GM21526 (cell line): Measurements from ENCODE around the gene MRPL1.

Experiments used
- ATAC-seq: cut with Tn5 transposase; IDR thresholded peaks from one replicate; pipeline ENCODE4 v1.9.1; 2021; ENCODE audit warnings: moderate library complexity; ENCODE audit not compliant: unreplicated experiment, low FRiP score

MRPL1 gene

DNA sequence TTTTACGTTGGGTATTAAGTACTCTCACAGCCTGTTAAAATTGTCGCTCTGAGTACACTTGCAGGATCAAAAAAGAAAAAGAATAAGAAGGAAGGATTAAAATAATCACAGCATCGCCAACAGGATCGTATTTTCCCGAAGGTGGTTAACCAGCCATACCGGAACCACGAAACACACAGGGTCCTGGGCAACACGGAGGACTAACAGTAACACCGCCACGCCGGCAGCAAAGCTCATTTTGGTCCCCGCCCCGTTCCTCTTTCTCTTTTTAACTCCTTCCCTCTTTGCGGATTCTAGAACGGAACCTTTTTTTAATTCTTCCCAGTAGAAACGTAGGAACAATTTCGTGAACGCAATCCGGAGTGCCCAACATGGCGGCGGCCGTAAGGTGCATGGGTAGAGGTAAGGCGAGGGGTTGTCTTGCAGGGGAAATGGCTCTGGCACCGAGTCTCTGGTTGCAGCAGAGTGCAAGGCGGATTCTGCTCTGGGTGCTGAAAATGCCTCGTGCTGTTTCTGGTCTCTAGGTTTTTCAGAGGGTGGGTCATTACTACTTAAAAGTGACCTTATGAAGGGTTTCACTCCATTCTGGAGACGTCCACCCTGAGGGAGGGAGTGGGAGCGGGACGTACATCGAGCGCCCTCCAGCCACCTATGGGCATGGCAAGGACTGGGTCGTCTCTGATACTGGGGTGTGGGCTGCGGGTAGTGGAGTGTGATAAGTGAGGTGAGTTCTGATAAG lies at the start of gene MRPL1:
MRPL1 (plus strand) TSS at position 353 of the 739 bp plus-strand sequence; CDS start at position 372, 19 bp downstream.
- ATAC-seq = peak; percentile 71

GRCh38 chr4:77815636-77816035 lies 47.0 kb upstream of the MRPL1 start:
- ATAC-seq = no peak

DNA sequence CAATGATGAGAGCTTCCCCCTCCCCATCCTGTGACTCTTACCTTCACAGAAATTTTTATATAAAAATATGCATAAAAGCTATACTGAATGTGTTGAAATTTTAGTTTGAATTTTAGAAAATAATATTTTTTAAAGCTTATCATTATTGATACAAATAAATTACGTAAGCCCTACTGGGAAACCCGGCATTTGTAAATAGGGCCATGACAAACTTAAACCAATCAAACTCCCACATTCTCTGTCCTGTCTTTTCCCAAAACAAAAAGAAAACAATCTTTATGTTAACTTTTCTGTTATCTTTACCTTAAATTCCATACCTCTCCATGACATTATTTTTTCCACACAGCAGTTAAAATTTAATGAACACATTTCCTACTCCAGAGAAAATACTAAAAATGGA lies 46.1 kb upstream of the MRPL1 start:
- ATAC-seq = no peak

DNA sequence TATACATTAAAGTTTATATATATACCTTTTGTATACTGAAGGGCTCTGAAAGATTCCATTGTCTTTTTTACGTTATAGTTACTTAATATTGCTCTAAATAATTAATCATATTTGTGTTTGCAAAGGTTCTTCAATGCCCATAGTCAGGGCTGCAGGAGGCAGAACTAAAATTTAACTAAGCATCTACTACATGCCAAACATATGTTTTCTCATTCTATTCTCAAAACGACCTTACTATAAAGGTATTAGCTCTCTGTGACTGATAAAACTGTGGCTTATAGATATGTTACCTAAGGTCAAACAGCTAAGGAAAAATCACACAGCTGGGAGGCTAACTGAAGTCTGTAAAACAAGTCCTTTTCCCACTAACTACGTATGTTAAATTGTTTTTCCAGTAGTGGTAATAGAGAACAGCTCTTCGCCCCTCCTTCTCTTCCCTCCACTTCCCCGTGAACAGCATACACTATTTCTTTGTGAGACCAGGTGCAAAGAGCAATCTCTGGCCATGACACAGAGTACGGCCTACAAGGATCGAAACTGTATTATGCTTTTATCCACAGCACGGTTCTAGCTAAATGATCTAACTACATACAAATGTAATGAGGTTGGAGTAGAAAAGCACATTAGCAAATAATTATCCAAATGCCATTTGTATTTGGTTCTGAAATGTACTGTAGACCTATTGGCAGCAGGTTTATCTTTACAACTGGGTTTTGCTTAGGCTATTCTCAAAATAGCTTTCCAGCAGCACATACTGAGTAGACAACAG lies 45.1 kb upstream of the MRPL1 start:
- ATAC-seq = no peak

DNA sequence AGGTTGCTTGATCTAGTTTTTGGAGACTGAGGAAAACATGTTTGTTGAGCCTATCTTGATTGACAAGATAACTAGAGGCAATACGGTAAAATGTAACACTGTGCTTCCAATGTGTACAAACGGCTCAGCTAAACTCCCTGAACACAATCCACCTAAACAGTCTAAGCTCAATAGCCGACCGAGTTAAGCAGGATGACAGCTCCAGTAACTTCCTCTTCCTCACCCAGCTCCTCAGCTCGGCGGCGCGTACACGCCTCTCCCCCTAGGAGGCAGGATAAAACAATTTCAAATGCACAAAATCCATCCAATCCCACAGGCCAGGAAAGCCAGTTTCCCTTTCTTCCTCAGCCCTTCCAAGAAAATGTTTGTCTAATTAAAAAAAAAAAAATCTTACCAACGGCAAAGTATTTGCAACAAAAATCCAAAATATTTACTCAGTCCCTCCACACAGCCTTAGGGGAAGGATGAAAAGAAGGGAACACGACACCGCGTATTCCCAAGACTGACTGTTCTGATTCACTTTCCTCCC lies 44.5 kb upstream of the MRPL1 start:
- peak; percentile 32 for ATAC-seq

DNA sequence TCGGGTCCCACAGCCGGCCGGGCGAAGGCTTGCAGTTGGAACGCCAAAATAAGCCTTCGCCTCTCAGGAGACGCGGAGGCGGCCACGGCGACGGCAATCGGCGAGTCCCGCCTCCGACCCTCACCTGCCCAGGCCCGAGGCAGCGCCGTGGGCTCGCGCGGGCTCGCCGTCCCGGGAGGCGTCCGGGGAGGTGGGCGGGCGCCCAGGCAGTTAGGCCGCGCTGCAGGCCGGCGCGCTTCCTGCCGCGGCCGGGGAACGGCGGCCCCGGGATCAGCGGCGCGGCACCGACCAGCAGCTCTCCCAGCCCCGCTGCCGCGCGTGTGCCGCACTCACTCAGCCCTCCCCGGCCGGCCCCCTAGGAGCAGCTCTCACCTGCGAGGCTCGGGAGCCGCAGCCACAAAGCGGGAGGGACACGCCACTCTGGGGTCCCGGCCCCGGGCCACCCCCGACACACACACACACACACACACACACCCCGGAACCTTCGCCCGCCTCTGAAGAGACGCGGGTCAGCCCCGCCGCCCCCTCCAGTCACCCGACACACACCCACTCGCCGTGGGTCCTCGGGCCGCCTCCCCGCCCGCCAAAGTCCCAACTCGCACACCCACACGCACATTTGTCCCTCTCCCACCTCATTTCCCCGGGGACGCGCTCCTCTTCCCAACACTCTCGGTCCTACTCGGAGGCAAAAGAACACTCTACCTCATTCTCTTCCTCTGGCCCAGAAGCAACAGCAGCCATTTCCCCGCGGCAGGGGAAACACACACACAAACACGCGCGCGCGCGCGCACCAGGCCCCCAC lies 43.8 kb upstream of the MRPL1 start, which contains the start of gene CNOT6L:
CNOT6L (minus strand) TSS at position 767 of the 802 bp plus-strand sequence; CDS start at position 707, 60 bp downstream.
- ATAC-seq = peak; percentile 29

- ATAC-seq = peak; percentile 9
Measured at GRCh38 chr4:77819404-77819842, 43.2 kb upstream of the MRPL1 start.

DNA sequence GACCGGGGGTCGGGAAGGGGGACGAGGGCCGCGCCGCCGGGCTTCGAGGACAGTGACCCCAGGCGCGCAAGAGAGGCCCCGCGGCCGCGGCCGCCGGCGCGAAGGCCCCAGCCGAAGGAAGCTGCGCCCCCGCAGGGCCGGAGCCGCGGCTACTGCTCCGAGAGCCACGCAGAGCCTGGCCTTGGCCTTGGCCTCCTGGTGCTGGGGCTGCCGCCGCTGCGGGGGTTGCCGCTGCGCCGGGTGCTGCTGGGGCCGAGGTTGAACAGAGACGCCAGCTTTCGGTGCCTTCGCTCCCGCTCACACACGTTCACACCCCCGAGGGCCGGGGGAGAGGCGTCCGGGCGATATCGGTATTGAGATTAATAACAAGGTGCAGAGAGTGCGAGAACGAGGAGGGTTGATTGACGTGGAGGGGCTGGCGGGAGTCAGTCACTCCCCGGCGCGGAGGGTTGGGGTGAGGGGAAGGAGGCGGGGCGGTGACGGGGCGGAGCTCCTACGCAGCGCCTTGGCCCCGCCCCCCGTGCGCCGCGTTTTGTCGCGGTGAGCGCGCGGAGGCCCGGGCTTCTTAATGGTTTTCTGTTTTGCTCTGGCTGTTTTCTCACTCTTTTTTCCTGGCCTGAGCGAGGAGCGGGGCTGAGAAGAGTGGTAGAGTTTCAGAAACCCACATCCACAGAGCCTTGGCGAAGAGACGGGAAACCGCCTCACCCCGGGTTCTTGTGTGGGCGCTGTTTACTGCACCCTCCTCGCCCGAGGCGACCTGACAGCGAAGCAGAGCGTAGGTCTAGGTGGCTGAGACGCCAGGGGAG lies 42.6 kb upstream of the MRPL1 start:
- ATAC-seq = peak; percentile 65

GRCh38 chr4:77820649-77821561 lies 41.7 kb upstream of the MRPL1 start:
- ATAC-seq = no peak

DNA sequence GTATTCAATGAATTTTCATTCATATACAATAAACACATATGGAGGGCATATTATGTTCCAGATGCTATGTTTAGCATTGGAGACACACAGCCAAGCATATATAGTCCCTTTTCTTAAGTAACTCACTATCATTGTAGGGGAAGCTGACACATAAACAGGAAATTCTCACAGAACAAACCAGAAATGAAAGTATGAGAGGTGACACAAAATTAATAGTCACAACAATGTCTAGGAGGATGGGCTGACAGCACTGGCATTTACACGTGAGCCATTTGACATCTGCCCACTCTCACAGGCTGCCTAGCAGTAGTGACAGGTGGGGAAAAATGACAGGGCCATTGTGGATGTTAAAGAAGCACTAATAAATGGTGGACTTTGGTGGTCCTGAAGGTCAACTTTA lies 40.9 kb upstream of the MRPL1 start:
- no peak for ATAC-seq

- ATAC-seq = no peak
Measured at GRCh38 chr4:77826275-77826674, 36.4 kb upstream of the MRPL1 start.

- ATAC-seq = peak; percentile 82
Measured at GRCh38 chr4:77827343-77827742, 35.3 kb upstream of the MRPL1 start.

DNA sequence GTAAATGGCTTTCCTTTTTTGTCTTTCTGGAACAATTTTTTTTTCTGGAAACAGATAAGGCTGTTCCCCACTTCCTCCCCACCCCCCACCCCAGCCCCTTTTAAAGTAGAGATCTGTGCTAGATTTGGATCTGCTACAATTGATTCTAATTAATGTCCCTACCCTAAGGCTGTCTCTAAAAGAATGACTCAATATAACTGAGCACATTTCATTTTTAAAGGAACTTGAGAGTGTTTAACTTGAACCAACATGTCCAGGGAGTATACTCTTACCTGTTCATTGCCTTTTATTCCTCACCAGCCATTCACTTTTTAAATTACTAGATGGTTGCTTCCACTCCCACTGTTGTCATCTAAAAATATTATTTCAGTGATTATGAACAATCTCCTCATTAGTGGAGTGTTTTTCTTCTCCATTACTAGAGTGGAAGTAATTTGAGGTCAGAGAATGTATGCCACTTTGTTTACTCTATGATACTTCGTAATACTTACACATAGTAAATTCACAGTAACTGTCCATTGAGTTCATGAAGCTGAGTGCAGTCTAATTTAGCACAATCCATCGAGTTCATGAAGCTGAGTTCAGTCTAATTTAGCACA lies 29.4 kb upstream of the MRPL1 start:
- no peak for ATAC-seq

DNA sequence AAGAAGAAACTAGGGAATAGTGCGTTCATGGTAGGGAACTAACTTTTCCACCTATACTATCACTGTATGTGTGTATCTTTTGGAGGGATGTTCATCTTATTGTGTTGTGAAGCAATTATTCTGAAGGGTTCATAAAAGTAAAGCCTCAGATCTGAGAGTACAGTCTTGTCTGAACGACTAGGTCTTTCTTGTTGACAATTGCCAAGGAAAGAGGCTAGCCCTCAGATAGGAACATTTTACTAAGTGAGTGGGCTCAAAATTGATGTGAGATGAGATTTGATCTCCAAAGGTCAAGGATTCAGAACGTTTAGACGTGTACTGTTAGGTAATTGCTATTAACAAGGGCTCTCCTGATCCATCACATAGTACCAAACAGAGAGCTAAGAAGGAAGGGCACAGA lies 28.2 kb upstream of the MRPL1 start:
- ATAC-seq = no peak

DNA sequence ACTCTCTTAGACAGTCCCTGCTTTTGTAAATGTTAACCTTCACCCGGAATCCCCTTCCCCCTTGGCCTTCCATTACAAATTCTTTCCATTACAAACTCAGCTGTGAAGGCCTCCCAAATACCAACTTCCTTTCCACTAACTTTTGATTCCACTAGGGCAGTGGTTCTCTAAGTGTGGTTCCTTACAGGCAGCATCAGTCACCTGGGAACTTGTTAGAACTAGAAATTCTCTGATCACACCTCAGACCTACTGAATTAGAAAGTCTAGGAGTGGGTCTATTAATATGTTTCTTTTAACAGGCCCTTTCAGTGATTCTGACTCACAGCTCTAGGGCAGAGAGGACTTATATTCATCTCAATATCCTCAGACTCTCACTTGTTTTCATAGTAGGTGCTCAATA lies 19.0 kb upstream of the MRPL1 start:
- ATAC-seq = no peak

DNA sequence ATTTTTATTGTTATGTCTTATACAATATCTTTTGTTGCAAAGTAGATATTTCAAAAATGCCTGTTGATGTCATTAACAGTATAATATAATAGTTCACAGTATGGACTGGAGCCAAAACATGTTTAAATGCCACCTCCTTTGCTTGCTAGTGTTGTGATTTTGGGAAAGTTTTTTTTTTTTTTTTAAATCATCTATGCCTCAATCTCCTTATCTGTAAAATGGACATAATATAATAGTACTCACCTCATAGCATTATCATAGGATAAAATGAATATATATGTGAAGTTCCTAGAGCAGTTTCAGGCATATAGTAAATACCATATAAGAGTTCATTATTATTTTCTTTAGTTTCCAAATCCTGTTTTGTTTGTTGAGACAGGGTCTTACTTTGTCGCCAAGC lies 18.3 kb upstream of the MRPL1 start:
- no peak for ATAC-seq

DNA sequence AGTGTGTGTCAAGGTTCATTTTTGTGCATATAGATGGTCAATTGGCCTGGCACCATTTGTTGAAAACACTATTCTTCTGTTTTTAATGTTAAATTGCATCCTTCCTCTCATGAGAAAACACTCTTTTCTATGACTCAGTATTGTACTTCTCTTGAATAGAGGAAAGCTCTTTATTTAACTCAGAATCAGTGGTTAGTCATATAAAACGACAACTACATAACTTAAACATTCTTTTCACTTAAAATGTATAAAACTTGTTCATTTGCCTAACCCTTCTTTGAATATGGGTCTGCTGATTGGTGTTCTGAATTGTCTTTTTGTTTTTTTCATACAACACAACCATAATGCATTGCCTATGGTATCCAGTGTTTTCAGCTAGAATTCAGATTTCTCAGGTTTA lies 17.2 kb upstream of the MRPL1 start:
- no peak for ATAC-seq

GRCh38 chr4:77845929-77846328 lies 16.7 kb upstream of the MRPL1 start:
- no peak for ATAC-seq
